ENCODE measurements around the gene BLNK. TPM values are rescaled to one million over a fixed set of nuclear protein-coding genes. Genes with fewer than 3 reads are reported as not detected.

BLNK gene
- total RNA-seq, 1 donor from 2014 or later = not detected

- intact Hi-C loops (cut with micrococcal nuclease) = no loop called here
Measured at GRCh38 chr10:96152437-96152836, 118.9 kb downstream of the BLNK start.

Other genes with a start within 250 kb of the BLNK start
- gene CCNJ, start 228.0 kb downstream of the BLNK start, total RNA-seq = 6.2 and 6.8 TPM in 2 replicates
- 23.3 and 26.1 TPM in 2 replicates for gene ZNF518A, start 141.3 kb downstream of the BLNK start, total RNA-seq
- not detected in 2 replicates for gene DNTT, start 32.9 kb upstream of the BLNK start, total RNA-seq
- not detected in 2 replicates for gene OPALIN, start 87.4 kb upstream of the BLNK start, total RNA-seq
- 0.05 and 0.07 TPM in 2 replicates for gene TLL2, start 242.4 kb upstream of the BLNK start, total RNA-seq